PFSK-1 (cell line): Measurements from ENCODE around the gene DDX10.

Experiments
- FOXP2 ChIP-seq: optimal IDR thresholded peaks from 2 replicates; pipeline ENCODE3; 2011; ENCODE audit warnings: borderline replicate concordance, control low read depth, inconsistent platforms; ENCODE audit not compliant: insufficient read depth; ENCODE audit errors: extremely low read length, extremely low read depth
- POLR2AphosphoS5 ChIP-seq: IDR thresholded peaks from 2 replicates; pipeline ENCODE4 v1.6.1; 2012; ENCODE audit warnings: low read depth, mild to moderate bottlenecking, control low read depth, low read length, moderate library complexity
- REST ChIP-seq, 2 experiments: IDR thresholded peaks; 2 replicates each; pipeline versions ENCODE4 v1.6.1 to v1.8.0; 2011 to 2012; ENCODE audit warnings: low read depth in 2 of 2, low read length in 2 of 2, control low read depth in 1 of 2, inconsistent platforms in 1 of 2, mild to moderate bottlenecking in 1 of 2, moderate library complexity in 1 of 2; ENCODE audit not compliant: insufficient read depth in 1 of 2
- SIN3A ChIP-seq: IDR thresholded peaks from 2 replicates; pipeline ENCODE4 v1.6.1; 2012; ENCODE audit warnings: mild to moderate bottlenecking, low read length, moderate library complexity, borderline replicate concordance; ENCODE audit not compliant: insufficient read depth
- TAF1 ChIP-seq: IDR thresholded peaks from 2 replicates; pipeline ENCODE4 v1.6.1; 2012; ENCODE audit warnings: low read length, control low read depth, borderline replicate concordance; ENCODE audit not compliant: insufficient read depth

The DDX10 gene

GRCh38 chr11:108872781-108873291 lies 208.0 kb downstream of the DDX10 start:
- no peak for TF ChIP-seq FOXP2
- TF ChIP-seq REST (IDR thresholded peaks at IDR 0.05; ENCODE audit: insufficient read depth in 1 of 2, low read depth in 2 of 2, low read length in 2 of 2): no peak
- no peak for TF ChIP-seq POLR2AphosphoS5
- no peak for TF ChIP-seq SIN3A

GRCh38 chr11:108873310-108873709 lies 208.4 kb downstream of the DDX10 start:
- TF ChIP-seq REST (IDR thresholded peaks at IDR 0.05; ENCODE audit: insufficient read depth in 1 of 2, low read depth in 2 of 2, low read length in 2 of 2) (no peak), TAF1 (no peak), FOXP2 (no peak), SIN3A (no peak), POLR2AphosphoS5 (no peak)

- TF ChIP-seq SIN3A (no peak), FOXP2 (no peak), TAF1 (no peak), REST (IDR thresholded peaks at IDR 0.05; ENCODE audit: insufficient read depth in 1 of 2, low read depth in 2 of 2, low read length in 2 of 2) (no peak), POLR2AphosphoS5 (no peak)
These were observed 209.1 kb downstream of the DDX10 start for GRCh38 chr11:108873941-108874340.

GRCh38 chr11:108875134-108875533 lies 210.3 kb downstream of the DDX10 start:
- TF ChIP-seq REST (IDR thresholded peaks at IDR 0.05; ENCODE audit: insufficient read depth in 1 of 2, low read depth in 2 of 2, low read length in 2 of 2) (no peak), SIN3A (no peak), FOXP2 (no peak), TAF1 (no peak)

GRCh38 chr11:108877178-108877577 lies 212.3 kb downstream of the DDX10 start:
- TF ChIP-seq FOXP2 (no peak), TAF1 (no peak), SIN3A (no peak), POLR2AphosphoS5 (no peak), REST (IDR thresholded peaks at IDR 0.05; ENCODE audit: insufficient read depth in 1 of 2, low read depth in 2 of 2, low read length in 2 of 2) (no peak)
